HepG2 (cell line): ENCODE measurements around the gene OSBPL8. TPM values are rescaled to one million over a fixed set of nuclear protein-coding genes. Genes with fewer than 3 reads are reported as not detected.

Experiments
- ATAC-seq: fragments of 200-7000 bp; cut with Tn5 transposase; 3 replicates; pipeline ENCODE4 v1.9.1; 2020; ENCODE audit warnings: mild to moderate bottlenecking, moderate library complexity
- BruUV-seq: library from RNA; stranded (reverse); fragments of 400-500 nt; replicated peaks from 2 replicates; lab custom pipeline; 2021; lab: Mats Ljungman, UMichigan
- CTCF ChIA-PET: fragments of 300-600 bp; formaldehyde crosslinking; extraction: SDS; loops from one replicate; lab custom pipeline; 2021; ENCODE audit warnings: low total read pairs, inconsistent platforms, low intra/inter-chr PET ratio; lab: Yijun Ruan, JAX
- POLR2A ChIA-PET: fragments of 350-600 bp; sonication (Branson Sonifier 250); formaldehyde crosslinking; loops from one replicate; lab custom pipeline; 2020; ENCODE audit warnings: antibody characterized with exemption, inconsistent platforms; lab: Yijun Ruan, JAX
- DNase-seq: peaks from one replicate; pipeline ENCODE4 v3.0.0-alpha.2; 2015; ENCODE audit warnings: low spot score
- FAIRE-seq: peaks from 3 replicates; lab custom pipeline; 2011; peaks lifted over from hg19 to GRCh38; lab: Jason Lieb, UNC
- H2AFZ ChIP-seq: one replicate; pipeline ENCODE4 v1.6.1; 2011; ENCODE audit warnings: low read length, inconsistent platforms
- H3K27ac ChIP-seq: fragments of 300-600 bp; 3 replicates; pipeline ENCODE4 v1.8.0; 2011; ENCODE audit warnings: mixed run types, mild to moderate bottlenecking, mixed read lengths, low read length, inconsistent platforms; ENCODE audit not compliant: insufficient read depth; ENCODE audit errors: extremely low read length
- H3K27me3 ChIP-seq, 2 experiments: fragments of 200-600 bp in 1 of 2; 2 replicates in 1 of 2; 3 replicates in 1 of 2; pipeline versions ENCODE4 v1.6.0 to v1.8.0; 2011; ENCODE audit warnings: low read length in 2 of 2, mild to moderate bottlenecking in 2 of 2, moderate library complexity in 2 of 2, inconsistent platforms in 1 of 2; ENCODE audit not compliant: insufficient read depth in 2 of 2, control insufficient read depth in 1 of 2
- H3K36me3 ChIP-seq, 2 experiments: fragments of 200-600 bp in 1 of 2; replicated peaks in 1 of 2; 2 replicates in 1 of 2; 3 replicates in 1 of 2; pipeline versions ENCODE4 v1.5.1 to v1.8.0; 2011; ENCODE audit warnings: low read length in 2 of 2, inconsistent platforms in 1 of 2; ENCODE audit not compliant: insufficient read depth in 2 of 2, control insufficient read depth in 1 of 2
- H3K4me1 ChIP-seq: 2 replicates; pipeline ENCODE4 v1.5.1; 2012; ENCODE audit warnings: low read length, inconsistent platforms; ENCODE audit not compliant: insufficient read depth
- H3K4me2 ChIP-seq: 2 replicates; pipeline ENCODE4 v1.6.0; 2011; ENCODE audit warnings: low read depth, low read length, inconsistent platforms
- H3K4me3 ChIP-seq, 3 experiments: fragments of 200-600 bp in 1 of 3; sonication (generic), shearing (Covaris generic) in 1 of 3; replicated peaks in 1 of 3; 2 replicates each; pipeline ENCODE4 v1.5.1; 2011 to 2016; ENCODE audit warnings: low read length in 3 of 3, inconsistent platforms in 2 of 3, low read depth in 2 of 3, mild to moderate bottlenecking in 2 of 3, control low read depth in 1 of 3, mixed read lengths in 1 of 3; ENCODE audit not compliant: insufficient read depth in 1 of 3
- H3K79me2 ChIP-seq: one replicate; pipeline ENCODE4 v1.6.1; 2011; ENCODE audit warnings: low read length, inconsistent platforms; ENCODE audit not compliant: insufficient read depth
- H3K9ac ChIP-seq: 2 replicates; pipeline ENCODE4 v1.6.0; 2011; ENCODE audit warnings: mild to moderate bottlenecking, low read depth, low read length, inconsistent platforms; ENCODE audit not compliant: insufficient read depth
- H3K9me3 ChIP-seq: 2 replicates; pipeline ENCODE4 v1.5.1; 2012; ENCODE audit warnings: mild to moderate bottlenecking, low read length
- H4K20me1 ChIP-seq: 2 replicates; pipeline ENCODE4 v1.6.0; 2011; ENCODE audit warnings: inconsistent platforms, mild to moderate bottlenecking, low read length, moderate library complexity; ENCODE audit not compliant: insufficient read depth
- ATF4 ChIP-seq, 2 experiments: fragments of 450-650 bp in 1 of 2; sonication (generic) in 1 of 2; formaldehyde crosslinking; IDR thresholded peaks; 2 replicates each; pipeline versions ENCODE4 v1.5.0 to v1.8.0; 2020 to 2022; ENCODE audit warnings: mild to moderate bottlenecking in 1 of 2, missing genetic modification reagents in 1 of 2
- CTCF ChIP-seq: sonication (generic); formaldehyde crosslinking; IDR thresholded peaks from 2 replicates; pipeline ENCODE4 v1.5.0; 2020; ENCODE audit warnings: mild to moderate bottlenecking, missing genetic modification reagents, moderate library complexity
- FOXK1 ChIP-seq: sonication (generic); formaldehyde crosslinking; IDR thresholded peaks from 2 replicates; pipeline ENCODE4 v1.4.0; 2020; ENCODE audit warnings: low read depth, missing genetic modification reagents, borderline replicate concordance
- KMT2A ChIP-seq: sonication (generic); formaldehyde crosslinking; IDR thresholded peaks from 2 replicates; pipeline ENCODE4 v1.4.0; 2020; ENCODE audit warnings: missing genetic modification reagents
- MEIS1 ChIP-seq: sonication (generic); formaldehyde crosslinking; IDR thresholded peaks from 2 replicates; pipeline ENCODE4 v1.9.0; 2021; ENCODE audit warnings: mild to moderate bottlenecking, missing genetic modification reagents, moderate library complexity, borderline replicate concordance
- MLXIP ChIP-seq: sonication (generic); formaldehyde crosslinking; IDR thresholded peaks from 2 replicates; pipeline ENCODE4 v1.9.0; 2021; ENCODE audit warnings: missing genetic modification reagents, borderline replicate concordance
- NBN ChIP-seq: fragments of 450-650 bp; conservative IDR thresholded peaks from 2 replicates; pipeline ENCODE4 v1.6.1; 2017
- PHF5A ChIP-seq: IDR thresholded peaks from one replicate; pipeline ENCODE4 v1.6.1; 2018; ENCODE audit warnings: low read depth, missing genetic modification reagents; ENCODE audit not compliant: unreplicated experiment
- SOX5 ChIP-seq: IDR thresholded peaks from 2 replicates; pipeline ENCODE4 v1.6.1; 2016; ENCODE audit warnings: borderline replicate concordance
- TCF12 ChIP-seq, 2 experiments: fragments of 450-650 bp in 1 of 2; sonication (generic) in 1 of 2; formaldehyde crosslinking in 1 of 2; IDR thresholded peaks; 2 replicates each; pipeline versions ENCODE4 v1.6.1 to v1.8.0; 2017 to 2022; ENCODE audit warnings: antibody characterized with exemption in 1 of 2, mild to moderate bottlenecking in 1 of 2, missing genetic modification reagents in 1 of 2, moderate library complexity in 1 of 2
- THAP11 ChIP-seq: IDR thresholded peaks from 2 replicates; pipeline ENCODE4 v1.6.1; 2016; ENCODE audit warnings: missing biosample characterization, missing genetic modification reagents
- ZFX ChIP-seq: sonication (generic); formaldehyde crosslinking; IDR thresholded peaks from 2 replicates; pipeline ENCODE4 v1.4.0; 2020; ENCODE audit warnings: mild to moderate bottlenecking, low read depth, missing genetic modification reagents, moderate library complexity
- ZNF225 ChIP-seq: sonication (generic); formaldehyde crosslinking; IDR thresholded peaks from 2 replicates; pipeline ENCODE4 v1.4.0; 2020; ENCODE audit warnings: mild to moderate bottlenecking, missing genetic modification reagents
- ZNF737 ChIP-seq: sonication (generic); formaldehyde crosslinking; IDR thresholded peaks from 2 replicates; pipeline ENCODE4 v1.5.0; 2020; ENCODE audit warnings: missing genetic modification reagents, mild to moderate bottlenecking, borderline replicate concordance
- WGBS: methylation state at CpG from one replicate; pipeline ENCODE4 v1.1.6; 2017; ENCODE audit warnings: low lambda C conversion rate; 5-methylcytosine and 5-hydroxymethylcytosine counted together
- in situ Hi-C: cut with HindIII; loops from 2 replicates; pipeline ENCODE4 v1.10.0; 2017; ENCODE audit warnings: low pct_unique_long_range_greater_than_20kb; ENCODE audit not compliant: extremely low pct_ligation_motif_present
- intact Hi-C: fragments of 100-400 bp; cut with micrococcal nuclease; formaldehyde crosslinking; loops from one replicate; pipeline ENCODE4 v1.10.0; 2022; ENCODE audit not compliant: unreplicated experiment
- polyA plus RNA-seq, 8 experiments: library from polyadenylated mRNA; depleted of rRNA in 3 of 8; stranded (reverse) in 7 of 8; unstranded in 1 of 8; fragments of >200 nt; fragmentation: Illumina TruSeq in 4 of 8; extraction: Trizol in 4 of 8; gene quantifications; 2 replicates each; pipeline versions ENCODE4 v1.2.1 to v1.2.3, GENCODE V29; 2011 to 2016; ENCODE audit warnings: low read depth in 4 of 8, missing spikeins in 1 of 8, mixed read lengths in 1 of 8; ENCODE audit not compliant: insufficient read depth in 1 of 8
- total RNA-seq, 5 experiments: library from RNA; depleted of rRNA; stranded (reverse); fragments of >200 nt; fragmentation: Illumina TruSeq; extraction: Trizol; gene quantifications; 2 replicates each; pipeline ENCODE4 v1.2.3, GENCODE V29; 2016; ENCODE audit warnings: low read depth in 1 of 5

OSBPL8 gene
- total and polyA plus RNA-seq, 2 of the 13 experiments (the other 11 are each of a cell fraction or from before 2014, with no cell fraction given), result 11.0 to 33.9 TPM

- no peaks in the 10 kb centered on the region for H3K4me1 ChIP-seq
- POLR2A ChIA-PET, result no interaction called here
- in situ Hi-C loops, result no loop called here
Measured at GRCh38 chr12:76520348-76520747, 39.2 kb downstream of the OSBPL8 start.

GRCh38 chr12:76519538-76519937 is 40.0 kb downstream of the OSBPL8 start:
- Histone ChIP-seq H3K9me3 (no peaks in the 10 kb centered on the region), H3K36me3 (no peaks in the 10 kb centered on the region), H3K4me3 (no peak overlapping the region), H3K27me3 (no peaks in the 10 kb centered on the region), H3K27ac (no peak overlapping the region), H3K9ac (no peak overlapping the region), H4K20me1 (no peaks in the 10 kb centered on the region), H3K4me2 (no peak overlapping the region), H3K4me1 (no peaks in the 10 kb centered on the region), H3K79me2 (peaks cover 2% of the 10 kb centered on the region), H2AFZ (no peak overlapping the region)
- FAIRE-seq (no peak), ATAC-seq (no peak), DNase-seq (no peak)
- WGBS, result 97% methylated on average over 5 of the region's 5 CpGs
- no TSS peak for BruUV-seq
- CTCF ChIA-PET, result no interaction called here
- in situ Hi-C loops, result no loop called here
- intact Hi-C loops, result no loop called here
- POLR2A ChIA-PET, result no interaction called here
- TF ChIP-seq TCF12 (IDR thresholded peaks at IDR 0.05), result no peak
- no peak for TF ChIP-seq TCF12 (CRISPR knock-in tag; IDR thresholded peaks at IDR 0.05)
- no peak for TF ChIP-seq THAP11
- no peak for TF ChIP-seq KMT2A (CRISPR knock-in tag)
- no peak for TF ChIP-seq PHF5A
- TF ChIP-seq MEIS1 (CRISPR knock-in tag), result no peak
- no peak for TF ChIP-seq ATF4 (CRISPR knock-in tag; IDR thresholded peaks at IDR 0.05)
- TF ChIP-seq MLXIP (CRISPR knock-in tag), result no peak
- TF ChIP-seq FOXK1 (CRISPR knock-in tag), result no peak
- TF ChIP-seq ZNF737 (CRISPR knock-in tag), result no peak
- no peak for TF ChIP-seq SOX5 (CRISPR knock-in tag)
- TF ChIP-seq NBN, result no peak
- TF ChIP-seq CTCF (CRISPR knock-in tag), result no peak
- no peak for TF ChIP-seq ZNF225 (CRISPR knock-in tag)

More at GRCh38 chr12:76520348-76520747, 39.2 kb downstream of the OSBPL8 start:
- Histone ChIP-seq H3K27me3 (no peaks in the 10 kb centered on the region), H3K4me3 (no peak overlapping the region), H3K36me3 (no peaks in the 10 kb centered on the region), H3K9ac (no peak overlapping the region), H2AFZ (no peak overlapping the region), H3K27ac (no peak overlapping the region), H3K9me3 (no peaks in the 10 kb centered on the region), H3K4me2 (no peak overlapping the region), H4K20me1 (no peaks in the 10 kb centered on the region), H3K79me2 (peaks cover 2% of the 10 kb centered on the region)
- no TSS peak for BruUV-seq
- DNase-seq, result no peak
- intact Hi-C loops, result no loop called here
- CTCF ChIA-PET, result no interaction called here
- FAIRE-seq, result no peak
- no peak for ATAC-seq
- TF ChIP-seq ZFX (CRISPR knock-in tag), result no peak
